GM23338 (cell line): Measurements from ENCODE around the gene ATL3. TPM values are rescaled to one million over a fixed set of nuclear protein-coding genes. Genes with fewer than 3 reads are reported as not detected.

Experiments
- ATAC-seq: fragments of 200-7000 bp; cut with Tn5 transposase; 3 replicates; pipeline ENCODE4 v1.9.1; 2020
- DNase-seq: peaks from one replicate; pipeline ENCODE4 v3.0.0-alpha.2; 2015; ENCODE audit warnings: low spot score
- H2AFZ ChIP-seq: fragments of 200-600 bp; sonication (generic); 2 replicates; pipeline ENCODE4 v1.8.0; 2016; ENCODE audit warnings: antibody characterized with exemption, mild to moderate bottlenecking, moderate library complexity
- H3F3A ChIP-seq: fragments of 200-600 bp; sonication (generic); replicated peaks from 2 replicates; pipeline ENCODE4 v1.8.0; 2017; ENCODE audit warnings: antibody characterized with exemption, mixed run types, low read depth
- H3K27ac ChIP-seq: fragments of 200-600 bp; sonication (generic); 2 replicates; pipeline ENCODE4 v1.6.1; 2016; ENCODE audit warnings: low read depth
- H3K27me3 ChIP-seq: fragments of 200-600 bp; sonication (generic); 2 replicates; pipeline ENCODE4 v1.8.0; 2016; ENCODE audit warnings: mild to moderate bottlenecking, mixed run types, moderate library complexity; ENCODE audit not compliant: insufficient read depth
- H3K36me3 ChIP-seq: fragments of 200-600 bp; sonication (generic); 2 replicates; pipeline ENCODE4 v1.8.0; 2016; ENCODE audit warnings: mild to moderate bottlenecking; ENCODE audit not compliant: insufficient read depth
- H3K4me1 ChIP-seq: fragments of 200-600 bp; sonication (generic); 2 replicates; pipeline ENCODE4 v1.8.0; 2016; ENCODE audit warnings: mild to moderate bottlenecking, moderate library complexity; ENCODE audit not compliant: insufficient read depth
- H3K4me2 ChIP-seq: fragments of 200-600 bp; sonication (generic); 2 replicates; pipeline ENCODE4 v1.7.1; 2017; ENCODE audit warnings: mixed run types
- H3K4me3 ChIP-seq: fragments of 200-600 bp; sonication (generic); 2 replicates; pipeline ENCODE4 v1.6.1; 2016; ENCODE audit warnings: mixed run types
- H3K79me2 ChIP-seq: fragments of 200-600 bp; sonication (generic); replicated peaks from 2 replicates; pipeline ENCODE4 v1.8.0; 2017; ENCODE audit warnings: mild to moderate bottlenecking; ENCODE audit not compliant: insufficient read depth
- H3K9me2 ChIP-seq: fragments of 200-600 bp; sonication (generic); 2 replicates; pipeline ENCODE4 v1.8.0; 2017; ENCODE audit not compliant: insufficient read depth
- H4K20me1 ChIP-seq: fragments of 200-600 bp; sonication (generic); replicated peaks from 2 replicates; pipeline ENCODE4 v1.8.0; 2017; ENCODE audit warnings: mild to moderate bottlenecking; ENCODE audit not compliant: insufficient read depth
- H3K27ac Mint-ChIP-seq: 2 replicates; pipeline ENCODE4 v1.8.0; 2020; ENCODE audit warnings: inconsistent platforms, mild to moderate bottlenecking, moderate library complexity, mixed read lengths
- H3K27me3 Mint-ChIP-seq: 3 replicates; pipeline ENCODE4 v1.8.0; 2022; ENCODE audit warnings: low read depth, mild to moderate bottlenecking, moderate library complexity, mixed read lengths, inconsistent platforms; ENCODE audit not compliant: insufficient read depth, poor library complexity
- H3K36me3 Mint-ChIP-seq: 3 replicates; pipeline ENCODE4 v1.8.0; 2021; ENCODE audit warnings: low read depth, mild to moderate bottlenecking, inconsistent platforms, moderate library complexity, mixed read lengths
- H3K4me1 Mint-ChIP-seq: 3 replicates; pipeline ENCODE4 v1.8.0; 2020; ENCODE audit warnings: mild to moderate bottlenecking, inconsistent platforms, mixed read lengths
- H3K4me3 Mint-ChIP-seq: 3 replicates; pipeline ENCODE4 v1.8.0; 2021; ENCODE audit warnings: moderate library complexity, mild to moderate bottlenecking, inconsistent platforms, mixed read lengths
- H3K9me3 Mint-ChIP-seq: 3 replicates; pipeline ENCODE4 v1.8.0; 2020; ENCODE audit warnings: moderate library complexity, mild to moderate bottlenecking, inconsistent platforms, mixed read lengths
- CREB1 ChIP-seq: fragments of 250-450 bp; sonication (Bioruptor Pico); IDR thresholded peaks from 2 replicates; pipeline ENCODE4 v1.5.0; 2020; ENCODE audit warnings: low read depth, mild to moderate bottlenecking, moderate library complexity
- CTCF ChIP-seq, 2 experiments: fragments of 200-600 bp in 1 of 2; sonication (generic) in 1 of 2; conservative IDR thresholded peaks; 2 replicates each; pipeline versions ENCODE4 v1.5.1 to v1.6.1; 2016 to 2017; ENCODE audit warnings: antibody characterized with exemption in 2 of 2, low read depth in 2 of 2, mild to moderate bottlenecking in 2 of 2, moderate library complexity in 1 of 2
- ETS1 ChIP-seq: IDR thresholded peaks from 2 replicates; pipeline ENCODE4 v1.6.1; 2016; ENCODE audit warnings: antibody characterized with exemption
- EZH2 ChIP-seq: fragments of 200-600 bp; sonication (generic); IDR thresholded peaks from one replicate; pipeline ENCODE4 v1.8.0; 2017; ENCODE audit warnings: antibody characterized with exemption, mild to moderate bottlenecking, low read depth; ENCODE audit not compliant: unreplicated experiment
- EZH2phosphoT487 ChIP-seq: fragments of 200-600 bp; sonication (generic); IDR thresholded peaks from one replicate; pipeline ENCODE4 v1.8.1; 2018; ENCODE audit warnings: antibody characterized with exemption; ENCODE audit not compliant: unreplicated experiment
- JUNB ChIP-seq: IDR thresholded peaks from one replicate; pipeline ENCODE4 v1.6.1; 2016; ENCODE audit warnings: antibody characterized with exemption; ENCODE audit not compliant: unreplicated experiment
- NANOG ChIP-seq: IDR thresholded peaks from 2 replicates; pipeline ENCODE4 v1.6.1; 2016; ENCODE audit warnings: antibody characterized with exemption, borderline replicate concordance
- POLR2AphosphoS5 ChIP-seq: IDR thresholded peaks from 2 replicates; pipeline ENCODE4 v1.6.1; 2016; ENCODE audit warnings: antibody characterized with exemption, low read depth
- REST ChIP-seq: IDR thresholded peaks from one replicate; pipeline ENCODE4 v1.6.1; 2018; ENCODE audit warnings: antibody characterized with exemption; ENCODE audit not compliant: unreplicated experiment
- STAT1 ChIP-seq: IDR thresholded peaks from one replicate; pipeline ENCODE4 v1.6.1; 2016; ENCODE audit warnings: antibody characterized with exemption; ENCODE audit not compliant: unreplicated experiment
- ZNF114 ChIP-seq: fragments of 250-450 bp; sonication (Bioruptor Pico); IDR thresholded peaks from 2 replicates; pipeline ENCODE4 v1.5.0; 2020; ENCODE audit warnings: mild to moderate bottlenecking, moderate library complexity
- ZNF331 ChIP-seq: fragments of 250-450 bp; sonication (Bioruptor Pico); IDR thresholded peaks from 2 replicates; pipeline ENCODE4 v1.5.0; 2020; ENCODE audit warnings: low read depth, mild to moderate bottlenecking, moderate library complexity
- ZNF462 ChIP-seq: fragments of 250-450 bp; sonication (Bioruptor Pico); IDR thresholded peaks from 2 replicates; pipeline ENCODE4 v1.5.0; 2020; ENCODE audit warnings: mild to moderate bottlenecking, moderate library complexity
- polyA plus RNA-seq: library from polyadenylated mRNA; unstranded; fragments of >200 nt; fragmentation: Nextera tagmentation; extraction: Ambion mirVana; gene quantifications from 2 replicates; pipeline ENCODE4 v1.2.1, GENCODE V29; 2016
- total RNA-seq: library from RNA; depleted of rRNA; stranded (reverse); fragments of >200 nt; shearing (Covaris generic); gene quantifications from 2 replicates; pipeline ENCODE4 v1.2.3, GENCODE V29; 2014

Gene ATL3
- total and polyA plus RNA-seq, 2 experiments from 2014 or later = 6.8 to 20.4 TPM

GRCh38 chr11:63583357-63583677 lies 87.9 kb downstream of the ATL3 start:
- Histone ChIP-seq H2AFZ (no peak overlapping the region), H3K27me3 (no peaks in the 10 kb centered on the region), H3F3A (peaks cover 3% of the 10 kb centered on the region), H3K9me2 (no peaks in the 10 kb centered on the region), H3K4me2 (no peak overlapping the region), H3K4me1 (0 out of 2 replicates have a peak, but pooled peaks cover 6% of the 10 kb centered on the region), H3K27ac (peak overlapping the region; percentile 60), H3K79me2 (peaks cover 13% of the 10 kb centered on the region), H4K20me1 (no peaks in the 10 kb centered on the region), H3K4me3 (no peak overlapping the region), H3K36me3 (peaks cover 58% of the 10 kb centered on the region)
- no peak for DNase-seq
- peaks cover 81% of the 10 kb centered on the region for H3K36me3 Mint-ChIP-seq
- no peaks in the 10 kb centered on the region for H3K27me3 Mint-ChIP-seq
- ATAC-seq = no peak
- H3K4me3 Mint-ChIP-seq = no peak overlapping the region
- H3K9me3 Mint-ChIP-seq = peaks cover 43% of the 10 kb centered on the region
- TF ChIP-seq ZNF331 (CRISPR knock-in tag) = no peak
- TF ChIP-seq JUNB = no peak
- no peak for TF ChIP-seq ZNF114 (CRISPR knock-in tag)
- no peak for TF ChIP-seq EZH2
- no peak for TF ChIP-seq EZH2phosphoT487
- TF ChIP-seq NANOG = no peak
- no peak for TF ChIP-seq STAT1
- TF ChIP-seq CTCF (conservative IDR thresholded peaks at IDR 0.05; ENCODE audit: low read depth in 2 of 2) = no peak
- TF ChIP-seq REST = no peak
- TF ChIP-seq POLR2AphosphoS5 = no peak
- no peak for TF ChIP-seq ZNF462 (CRISPR knock-in tag)
- TF ChIP-seq CREB1 = no peak
- TF ChIP-seq ETS1 = no peak
- no peak overlapping the region for H3K27ac Mint-ChIP-seq
- H3K4me1 Mint-ChIP-seq = no peaks in the 10 kb centered on the region; the same call in 2 of the 3 replicates
